ENCODE measurements around the gene PLP2.
A peak's percentile ranks its signal among the peaks of the same experiment; 100 is the strongest.

Gene PLP2

DNA sequence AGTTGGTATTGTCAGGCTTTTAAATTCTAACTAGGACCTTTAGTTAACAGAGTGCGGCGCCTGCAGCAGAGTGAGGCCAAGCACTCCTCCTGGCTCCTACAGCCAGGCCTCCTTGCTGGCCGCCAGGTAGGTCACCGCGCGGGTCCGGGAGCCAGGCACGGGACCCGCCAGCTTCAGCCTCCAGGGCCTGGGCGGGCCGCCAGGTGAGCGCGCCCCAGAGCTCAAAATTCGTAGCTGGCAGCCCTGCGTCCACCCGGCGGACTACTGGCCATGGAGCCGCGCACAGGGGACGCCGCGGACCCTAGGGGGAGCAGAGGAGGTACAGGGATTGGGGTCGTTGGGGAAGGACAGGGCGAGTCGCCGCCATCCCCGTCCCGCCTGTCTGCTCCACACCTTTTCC is 9.1 kb upstream of the PLP2 start, which contains the start of gene MAGIX:
MAGIX (plus strand) TSS at position 139 of the 400 bp plus-strand sequence; CDS start at position 271, 132 bp downstream.
- H3K4me1 ChIP-seq (ENCODE audit: control insufficient read depth, insufficient read depth, low read depth, low read length), result peaks cover 8% of the 10 kb centered on the region
- no peaks in the 10 kb centered on the region for H3K79me1 ChIP-seq (replicated peaks; ENCODE audit: low read length, poor library complexity, severe bottlenecking)
- no peak within 1 kb of the TSS for H3K23ac ChIP-seq (ENCODE audit: low read length in 2 of 2)

DNA sequence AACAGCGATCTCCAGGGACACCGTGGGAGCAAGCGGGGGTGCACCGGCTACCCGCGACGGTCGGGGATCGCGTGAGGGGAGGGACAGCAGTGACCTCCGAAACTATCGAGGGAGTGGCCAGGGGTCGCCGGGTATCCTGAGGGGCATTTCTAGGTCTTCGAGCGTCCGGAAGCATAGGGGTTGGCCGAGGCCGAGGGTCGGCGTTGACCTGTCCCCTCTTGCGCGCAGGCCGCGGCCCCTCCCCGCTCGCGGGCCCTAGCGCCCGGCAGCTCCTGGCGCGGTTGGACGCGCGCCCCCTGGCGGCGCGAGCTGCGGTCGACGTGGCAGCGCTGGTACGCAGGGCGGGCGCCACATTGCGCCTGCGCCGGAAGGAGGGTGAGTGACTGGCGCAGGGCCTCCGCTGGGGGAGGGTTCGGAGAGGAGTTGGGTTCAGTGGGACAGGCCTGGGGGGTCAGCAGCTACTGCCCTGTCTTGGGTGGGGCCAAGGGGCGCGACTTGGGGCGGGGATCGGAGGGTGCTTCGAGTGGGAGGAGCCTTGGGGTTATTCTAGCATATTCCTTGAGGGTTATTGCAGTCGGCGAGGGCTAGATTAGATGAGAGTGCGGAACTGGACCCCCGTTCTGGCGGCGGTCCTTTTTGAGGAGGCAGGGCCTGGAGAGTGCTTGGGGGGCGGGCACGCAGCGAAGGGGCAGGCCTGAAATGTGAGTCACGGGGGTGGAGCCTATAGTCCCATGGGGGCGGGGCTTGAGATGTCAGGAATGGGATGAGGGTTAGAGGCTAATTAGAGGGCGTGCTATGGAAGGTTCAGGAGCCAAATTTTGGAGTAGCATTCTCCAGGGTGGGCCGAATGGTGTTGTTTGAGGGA is 7.9 kb upstream of the PLP2 start:
- Histone ChIP-seq H2AFZ (ENCODE audit: low read depth, low read length) (peak overlapping the region; percentile 23), H3K18ac (ENCODE audit: low read depth in 1 of 2, low read length in 2 of 2) (peak overlapping the region; percentile 54 to 78)
- WGBS, result 3% methylated on average over 62 of the region's 69 CpGs

More for the DNA sequence above, 9.1 kb upstream of the PLP2 start, which contains the start of gene MAGIX:
- Histone ChIP-seq H4K91ac (ENCODE audit: low read length) (peak within 1 kb of the TSS; percentile 61), H3K27ac (ENCODE audit: low read length, poor library complexity, severe bottlenecking) (peak within 1 kb of the TSS; percentile 47), H2BK12ac (ENCODE audit: low read length in 2 of 2) (no peak within 1 kb of the TSS), H3K36me3 (ENCODE audit: control insufficient read depth in 1 of 2, insufficient read depth in 2 of 2, low read depth in 1 of 2, low read length in 2 of 2) (no peaks in the 10 kb centered on the region), H3K18ac (ENCODE audit: low read depth in 1 of 2, low read length in 2 of 2) (peak within 1 kb of the TSS; percentile 54 to 78), H2BK15ac (ENCODE audit: low read depth, poor library complexity, severe bottlenecking) (no peak within 1 kb of the TSS), H2BK120ac (ENCODE audit: low read depth, low read length) (no peak within 1 kb of the TSS), H2BK5ac (ENCODE audit: low read depth, low read length, poor library complexity, severe bottlenecking) (no peak within 1 kb of the TSS), H2AFZ (ENCODE audit: low read depth, low read length) (peak within 1 kb of the TSS; percentile 23), H3K4me2 (ENCODE audit: low read length, poor library complexity, severe bottlenecking) (peak within 1 kb of the TSS; percentile 50), H3K14ac (ENCODE audit: low read length in 2 of 2) (no peak within 1 kb of the TSS), H4K8ac (ENCODE audit: low read length) (peak within 1 kb of the TSS; percentile 96), H3K9ac (ENCODE audit: low read length) (peak within 1 kb of the TSS; percentile 82), H3K4me3 (ENCODE audit: insufficient read depth in 1 of 2, low read depth in 1 of 2, low read length in 2 of 2) (peak within 1 kb of the TSS; percentile 53 to 73), H3K4ac (ENCODE audit: low read depth in 1 of 2, low read length in 2 of 2) (peak within 1 kb of the TSS in 1 of 2 experiments; percentile 41), H3K27me3 (ENCODE audit: control insufficient read depth in 1 of 2, insufficient read depth in 1 of 2, low read length in 2 of 2) (no peaks in the 10 kb centered on the region), H3K9me3 (ENCODE audit: control insufficient read depth, low read length) (no peaks in the 10 kb centered on the region), H2AK5ac (ENCODE audit: low read length, severe bottlenecking) (no peak within 1 kb of the TSS)
- 59% methylated on average over 18 of the region's 28 CpGs for WGBS
- no peak for DNase-seq

DNA sequence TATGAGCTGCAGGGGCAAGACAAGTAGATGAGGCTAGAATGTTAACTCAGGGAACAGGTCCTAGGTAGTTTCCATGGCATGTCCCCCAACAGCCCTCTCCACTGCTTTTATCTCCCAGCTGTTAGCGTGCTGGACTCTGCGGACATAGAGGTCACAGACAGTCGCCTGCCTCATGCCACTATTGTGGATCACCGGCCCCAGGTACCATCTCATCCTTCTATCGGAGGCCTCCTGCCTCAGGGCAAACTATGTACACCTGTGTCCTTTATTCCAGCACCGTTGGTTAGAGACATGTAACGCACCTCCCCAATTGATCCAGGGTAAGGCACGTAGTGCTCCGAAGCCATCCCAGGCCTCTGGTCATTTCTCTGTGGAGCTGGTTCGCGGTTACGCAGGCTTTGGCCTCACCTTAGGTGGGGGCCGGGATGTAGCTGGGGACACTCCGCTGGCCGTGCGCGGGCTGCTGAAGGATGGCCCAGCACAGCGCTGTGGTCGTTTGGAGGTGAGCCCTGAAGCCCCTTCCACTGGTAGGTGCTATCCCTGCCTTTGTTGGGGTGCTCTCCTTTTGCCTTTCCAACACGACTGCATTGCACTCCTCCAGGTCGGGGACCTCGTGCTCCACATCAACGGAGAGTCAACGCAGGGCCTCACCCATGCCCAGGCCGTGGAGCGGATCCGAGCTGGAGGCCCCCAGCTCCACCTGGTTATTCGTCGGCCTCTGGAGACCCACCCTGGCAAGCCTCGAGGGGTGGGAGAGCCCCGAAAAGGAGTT is 6.9 kb upstream of the PLP2 start:
- 98% methylated on average over 31 of the region's 31 CpGs for WGBS
- H3K4ac ChIP-seq (ENCODE audit: low read depth in 1 of 2, low read length in 2 of 2), result no peak overlapping the region
- no peak for DNase-seq
- no peak overlapping the region for H3K9ac ChIP-seq (ENCODE audit: low read length)
- H2AFZ ChIP-seq (ENCODE audit: low read depth, low read length), result no peak overlapping the region
- no peak overlapping the region for H2BK120ac ChIP-seq (ENCODE audit: low read depth, low read length)
- H3K18ac ChIP-seq (ENCODE audit: low read depth in 1 of 2, low read length in 2 of 2), result peak overlapping the region in 1 of 2 experiments; percentile 24
- H2BK5ac ChIP-seq (ENCODE audit: low read depth, low read length, poor library complexity, severe bottlenecking), result no peak overlapping the region
- no peaks in the 10 kb centered on the region for H3K27me3 ChIP-seq (ENCODE audit: control insufficient read depth in 1 of 2, insufficient read depth in 1 of 2, low read length in 2 of 2)
- H3K79me1 ChIP-seq (replicated peaks; ENCODE audit: low read length, poor library complexity, severe bottlenecking), result no peaks in the 10 kb centered on the region
- H4K8ac ChIP-seq (ENCODE audit: low read length), result no peak overlapping the region
- peak overlapping the region; percentile 68 for H4K91ac ChIP-seq (ENCODE audit: low read length)
- H2AK5ac ChIP-seq (ENCODE audit: low read length, severe bottlenecking), result no peak overlapping the region
- no peak overlapping the region for H3K14ac ChIP-seq (ENCODE audit: low read length in 2 of 2)
- H3K4me1 ChIP-seq (ENCODE audit: control insufficient read depth, insufficient read depth, low read depth, low read length), result peaks cover 8% of the 10 kb centered on the region
- H2BK12ac ChIP-seq (ENCODE audit: low read length in 2 of 2), result peak overlapping the region in 1 of 2 experiments; percentile 90
- H3K23ac ChIP-seq (ENCODE audit: low read length in 2 of 2), result no peak overlapping the region
- no peaks in the 10 kb centered on the region for H3K9me3 ChIP-seq (ENCODE audit: control insufficient read depth, low read length)
- no peak overlapping the region for H2BK15ac ChIP-seq (ENCODE audit: low read depth, poor library complexity, severe bottlenecking)
- no peak overlapping the region for H3K4me2 ChIP-seq (ENCODE audit: low read length, poor library complexity, severe bottlenecking)
- no peak overlapping the region for H3K4me3 ChIP-seq (ENCODE audit: insufficient read depth in 1 of 2, low read depth in 1 of 2, low read length in 2 of 2)
- peak overlapping the region; percentile 14 for H3K27ac ChIP-seq (ENCODE audit: low read length, poor library complexity, severe bottlenecking)
- H3K36me3 ChIP-seq (ENCODE audit: control insufficient read depth in 1 of 2, insufficient read depth in 2 of 2, low read depth in 1 of 2, low read length in 2 of 2), result no peaks in the 10 kb centered on the region

More for the DNA sequence above, 7.9 kb upstream of the PLP2 start:
- Histone ChIP-seq H3K9me3 (ENCODE audit: control insufficient read depth, low read length) (no peaks in the 10 kb centered on the region), H3K14ac (ENCODE audit: low read length in 2 of 2) (no peak overlapping the region), H3K4ac (ENCODE audit: low read depth in 1 of 2, low read length in 2 of 2) (peak overlapping the region in 1 of 2 experiments; percentile 41), H3K4me1 (ENCODE audit: control insufficient read depth, insufficient read depth, low read depth, low read length) (peaks cover 8% of the 10 kb centered on the region), H3K27ac (ENCODE audit: low read length, poor library complexity, severe bottlenecking) (peak overlapping the region; percentile 85), H2BK120ac (ENCODE audit: low read depth, low read length) (no peak overlapping the region), H3K4me2 (ENCODE audit: low read length, poor library complexity, severe bottlenecking) (peak overlapping the region; percentile 50), H3K36me3 (ENCODE audit: control insufficient read depth in 1 of 2, insufficient read depth in 2 of 2, low read depth in 1 of 2, low read length in 2 of 2) (no peaks in the 10 kb centered on the region), H4K91ac (ENCODE audit: low read length) (peak overlapping the region; percentile 61), H3K23ac (ENCODE audit: low read length in 2 of 2) (no peak overlapping the region), H4K8ac (ENCODE audit: low read length) (peak overlapping the region; percentile 96), H2BK5ac (ENCODE audit: low read depth, low read length, poor library complexity, severe bottlenecking) (no peak overlapping the region), H2BK15ac (ENCODE audit: low read depth, poor library complexity, severe bottlenecking) (no peak overlapping the region), H3K9ac (ENCODE audit: low read length) (peak overlapping the region; percentile 82), H3K4me3 (ENCODE audit: insufficient read depth in 1 of 2, low read depth in 1 of 2, low read length in 2 of 2) (peak overlapping the region; percentile 53 to 73), H2BK12ac (ENCODE audit: low read length in 2 of 2) (no peak overlapping the region), H3K79me1 (replicated peaks; ENCODE audit: low read length, poor library complexity, severe bottlenecking) (no peaks in the 10 kb centered on the region), H2AK5ac (ENCODE audit: low read length, severe bottlenecking) (no peak overlapping the region), H3K27me3 (ENCODE audit: control insufficient read depth in 1 of 2, insufficient read depth in 1 of 2, low read length in 2 of 2) (no peaks in the 10 kb centered on the region)
- DNase-seq, result peak; percentile 84

Data from mesenchymal stem cell (in vitro differentiated cells and primary cell).